Peyer's patch (tissue), 4 donors: ENCODE data around the gene GRB14.

ENCODE experiments used
- POLR2A ChIP-seq, 2 donors: fragments of 450-650 bp; IDR thresholded peaks; one replicate each; pipeline ENCODE4 v1.5.1; 2017; ENCODE audit warnings: antibody characterized with exemption in 2 of 2, mild to moderate bottlenecking in 2 of 2, moderate library complexity in 2 of 2
- TF ChIP-seq, protein P1 (sequence below), 6 experiments: fragments of 450-650 bp in 4 of 6; fragments of 200-600 bp in 2 of 6; sonication (generic) in 1 of 6; IDR thresholded peaks; one replicate each; pipeline ENCODE4 v1.5.1; 2017 to 2019; ENCODE audit warnings: antibody characterized with exemption in 6 of 6, mild to moderate bottlenecking in 3 of 6, moderate library complexity in 1 of 6

DNA sequence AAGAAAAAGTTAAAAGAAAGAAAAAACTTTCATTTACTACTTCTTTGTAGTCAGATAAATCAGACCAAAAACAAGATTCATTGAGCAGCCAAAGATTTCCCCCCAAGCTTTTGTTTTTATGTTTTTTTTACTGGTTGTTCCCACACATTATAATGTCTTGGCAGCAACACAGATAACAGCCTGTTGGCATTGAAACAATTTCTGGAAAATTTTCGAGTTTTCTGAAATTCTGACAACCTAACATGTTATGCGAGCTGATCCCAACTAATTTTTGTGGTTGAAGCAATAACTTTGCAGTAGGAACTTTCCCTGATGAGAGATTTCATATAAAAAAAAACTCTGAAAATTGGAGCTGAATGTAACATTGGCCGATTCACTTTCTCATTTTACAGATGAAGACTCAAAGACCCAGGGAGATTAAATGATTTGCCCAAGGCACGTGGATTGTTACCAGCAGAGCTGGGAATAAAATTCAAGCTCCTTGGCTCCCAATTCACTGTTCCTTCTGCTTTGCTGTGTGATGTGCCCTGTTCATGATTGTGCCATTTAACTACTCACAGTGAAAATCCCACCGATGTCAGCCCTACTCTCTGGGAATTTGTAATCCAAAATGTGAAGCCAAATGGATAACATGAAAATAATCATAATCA, 167.5 kb downstream of the GRB14 start:
- TF ChIP-seq POLR2A (IDR thresholded peaks at IDR 0.05) = no peak
- TF ChIP-seq, protein P1, sequence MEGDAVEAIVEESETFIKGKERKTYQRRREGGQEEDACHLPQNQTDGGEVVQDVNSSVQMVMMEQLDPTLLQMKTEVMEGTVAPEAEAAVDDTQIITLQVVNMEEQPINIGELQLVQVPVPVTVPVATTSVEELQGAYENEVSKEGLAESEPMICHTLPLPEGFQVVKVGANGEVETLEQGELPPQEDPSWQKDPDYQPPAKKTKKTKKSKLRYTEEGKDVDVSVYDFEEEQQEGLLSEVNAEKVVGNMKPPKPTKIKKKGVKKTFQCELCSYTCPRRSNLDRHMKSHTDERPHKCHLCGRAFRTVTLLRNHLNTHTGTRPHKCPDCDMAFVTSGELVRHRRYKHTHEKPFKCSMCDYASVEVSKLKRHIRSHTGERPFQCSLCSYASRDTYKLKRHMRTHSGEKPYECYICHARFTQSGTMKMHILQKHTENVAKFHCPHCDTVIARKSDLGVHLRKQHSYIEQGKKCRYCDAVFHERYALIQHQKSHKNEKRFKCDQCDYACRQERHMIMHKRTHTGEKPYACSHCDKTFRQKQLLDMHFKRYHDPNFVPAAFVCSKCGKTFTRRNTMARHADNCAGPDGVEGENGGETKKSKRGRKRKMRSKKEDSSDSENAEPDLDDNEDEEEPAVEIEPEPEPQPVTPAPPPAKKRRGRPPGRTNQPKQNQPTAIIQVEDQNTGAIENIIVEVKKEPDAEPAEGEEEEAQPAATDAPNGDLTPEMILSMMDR (IDR thresholded peaks at IDR 0.05) = no peak
